ENCODE measurements around the gene COMMD1.

COMMD1 gene

DNA sequence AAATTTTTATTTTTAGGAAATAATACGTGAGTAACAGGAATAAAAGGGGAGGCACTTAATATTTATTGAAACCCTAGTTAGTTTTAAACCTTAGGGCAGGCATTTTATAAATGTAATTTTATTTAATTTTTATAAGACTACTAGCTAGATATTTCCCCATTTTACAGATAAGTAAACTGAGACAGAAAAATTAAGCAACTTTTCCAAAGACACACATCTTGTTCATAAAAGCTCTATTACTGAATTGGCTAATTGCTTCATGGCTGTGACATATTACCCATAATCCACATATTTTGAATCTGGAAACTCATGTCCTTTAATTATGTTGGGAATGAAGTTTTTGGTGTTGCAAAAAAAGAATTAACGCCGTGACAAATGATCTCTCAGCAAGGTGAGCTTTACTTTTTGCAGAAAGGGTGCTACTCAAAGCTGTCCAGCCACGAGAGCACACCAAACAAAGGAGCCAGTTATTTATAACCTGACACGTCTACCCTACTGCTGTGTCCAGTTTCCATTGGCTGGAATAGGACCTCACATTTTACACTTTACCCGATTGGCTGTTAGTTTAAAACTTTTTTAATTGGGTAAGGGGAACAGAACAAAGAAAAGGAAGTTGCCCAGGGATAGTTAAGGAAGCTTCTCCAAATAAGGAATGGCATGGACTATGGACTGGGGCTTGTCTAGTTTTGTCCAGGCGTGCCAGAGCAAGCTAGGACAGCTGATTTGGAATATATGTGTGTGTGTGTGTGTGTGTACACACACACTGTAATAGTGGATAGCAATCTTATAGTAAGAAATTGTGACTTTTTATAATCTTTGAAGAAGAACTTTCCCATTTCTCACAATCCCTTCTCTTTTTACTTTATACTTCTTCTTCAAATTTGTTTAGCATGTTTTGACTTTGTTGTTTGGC is 54.2 kb downstream of the COMMD1 start:
- H3K27ac ChIP-seq: no peak overlapping the region
- TF ChIP-seq CTCF (conservative IDR thresholded peaks at IDR 0.05): no peak

DNA sequence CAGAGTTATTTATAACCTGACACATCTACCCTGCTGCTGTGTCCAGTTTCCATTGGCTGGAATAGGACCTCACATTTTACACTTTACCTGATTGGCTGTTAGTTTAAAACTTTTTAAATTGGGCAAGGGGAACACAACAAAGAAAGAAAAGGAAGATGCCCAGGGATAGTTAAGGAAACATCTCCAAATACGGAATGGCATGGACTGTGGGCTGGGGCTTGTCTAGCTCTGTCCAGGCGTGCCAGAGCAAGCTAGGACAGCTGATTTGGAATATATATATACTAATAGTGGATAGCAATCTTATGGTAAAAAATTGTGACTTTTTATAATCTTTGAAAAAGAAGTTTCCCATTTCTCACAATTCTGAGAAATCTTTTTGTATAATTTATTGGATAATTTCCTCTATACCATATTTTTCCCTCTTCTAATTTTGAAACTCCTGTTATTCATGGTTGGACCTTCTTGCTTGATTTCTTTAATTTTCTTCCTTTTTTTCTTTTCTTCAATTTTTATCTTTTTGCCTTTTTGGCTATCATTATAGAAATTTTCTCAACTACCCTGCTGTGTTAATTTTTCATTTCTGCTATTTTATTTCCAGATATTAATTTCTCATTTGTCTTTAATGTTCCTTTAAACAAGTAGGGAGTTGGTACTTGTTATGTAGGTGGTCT is 55.9 kb downstream of the COMMD1 start:
- no peak for TF ChIP-seq CTCF (conservative IDR thresholded peaks at IDR 0.05)
- no peak overlapping the region for H3K27ac ChIP-seq

- H3K27ac ChIP-seq: no peak overlapping the region
- no peak for TF ChIP-seq CTCF (conservative IDR thresholded peaks at IDR 0.05)
Measured at GRCh38 chr2:61962095-61962984, 56.9 kb downstream of the COMMD1 start.

GRCh38 chr2:61966087-61966727 is 60.7 kb downstream of the COMMD1 start:
- no peak for TF ChIP-seq CTCF (conservative IDR thresholded peaks at IDR 0.05)
- no peak overlapping the region for H3K27ac ChIP-seq

GRCh38 chr2:61967262-61967661 is 61.8 kb downstream of the COMMD1 start:
- no peak overlapping the region for H3K27ac ChIP-seq
- no peak for TF ChIP-seq CTCF (conservative IDR thresholded peaks at IDR 0.05)

DNA sequence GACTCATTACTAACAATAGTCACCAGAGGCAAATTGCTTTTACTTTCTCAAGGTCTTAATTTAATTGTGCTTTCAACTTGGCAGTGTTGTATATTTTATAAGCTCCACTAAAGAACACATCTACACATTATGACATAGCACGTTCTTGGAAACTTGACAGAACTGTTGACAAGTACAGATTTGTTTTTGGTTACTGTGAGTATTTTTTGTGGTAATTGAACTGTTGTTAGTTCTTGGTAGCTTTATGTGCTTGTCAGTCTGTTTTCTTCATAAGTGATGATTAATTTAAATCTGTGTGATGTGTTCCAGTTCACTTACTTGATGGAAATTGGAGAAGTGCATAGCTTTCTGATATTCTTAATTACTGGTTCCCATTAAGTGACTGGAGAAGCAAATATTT is 63.9 kb downstream of the COMMD1 start:
- TF ChIP-seq CTCF (conservative IDR thresholded peaks at IDR 0.05): no peak

More for the DNA sequence above, 63.9 kb downstream of the COMMD1 start:
- H3K27ac ChIP-seq: no peak overlapping the region
